ENCODE results near the gene ST3GAL6. TPM values are rescaled to one million over a fixed set of nuclear protein-coding genes. Genes with fewer than 3 reads are reported as not detected.

Gene ST3GAL6
- total RNA-seq, 1 donor from 2014 or later = 14.1 TPM

GRCh38 chr3:98746882-98747281 lies 16.3 kb upstream of the ST3GAL6 start:
- TF ChIP-seq, protein P1, sequence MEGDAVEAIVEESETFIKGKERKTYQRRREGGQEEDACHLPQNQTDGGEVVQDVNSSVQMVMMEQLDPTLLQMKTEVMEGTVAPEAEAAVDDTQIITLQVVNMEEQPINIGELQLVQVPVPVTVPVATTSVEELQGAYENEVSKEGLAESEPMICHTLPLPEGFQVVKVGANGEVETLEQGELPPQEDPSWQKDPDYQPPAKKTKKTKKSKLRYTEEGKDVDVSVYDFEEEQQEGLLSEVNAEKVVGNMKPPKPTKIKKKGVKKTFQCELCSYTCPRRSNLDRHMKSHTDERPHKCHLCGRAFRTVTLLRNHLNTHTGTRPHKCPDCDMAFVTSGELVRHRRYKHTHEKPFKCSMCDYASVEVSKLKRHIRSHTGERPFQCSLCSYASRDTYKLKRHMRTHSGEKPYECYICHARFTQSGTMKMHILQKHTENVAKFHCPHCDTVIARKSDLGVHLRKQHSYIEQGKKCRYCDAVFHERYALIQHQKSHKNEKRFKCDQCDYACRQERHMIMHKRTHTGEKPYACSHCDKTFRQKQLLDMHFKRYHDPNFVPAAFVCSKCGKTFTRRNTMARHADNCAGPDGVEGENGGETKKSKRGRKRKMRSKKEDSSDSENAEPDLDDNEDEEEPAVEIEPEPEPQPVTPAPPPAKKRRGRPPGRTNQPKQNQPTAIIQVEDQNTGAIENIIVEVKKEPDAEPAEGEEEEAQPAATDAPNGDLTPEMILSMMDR (IDR thresholded peaks at IDR 0.05; ENCODE audit: unreplicated experiment) = no peak
- H3K4me3 Mint-ChIP-seq = no peak overlapping the region
- H3K9me3 Mint-ChIP-seq = no peaks in the 10 kb centered on the region
- no peak for DNase-seq (ENCODE audit: low spot score in 2 of 2, unreplicated experiment in 2 of 2)
- H3K27me3 Mint-ChIP-seq (ENCODE audit: low read depth) = no peaks in the 10 kb centered on the region
- no peaks in the 10 kb centered on the region for H3K36me3 Mint-ChIP-seq
- peak overlapping the region; percentile 63 for H3K27ac Mint-ChIP-seq
- H3K4me1 Mint-ChIP-seq = peaks cover 26% of the 10 kb centered on the region

DNA sequence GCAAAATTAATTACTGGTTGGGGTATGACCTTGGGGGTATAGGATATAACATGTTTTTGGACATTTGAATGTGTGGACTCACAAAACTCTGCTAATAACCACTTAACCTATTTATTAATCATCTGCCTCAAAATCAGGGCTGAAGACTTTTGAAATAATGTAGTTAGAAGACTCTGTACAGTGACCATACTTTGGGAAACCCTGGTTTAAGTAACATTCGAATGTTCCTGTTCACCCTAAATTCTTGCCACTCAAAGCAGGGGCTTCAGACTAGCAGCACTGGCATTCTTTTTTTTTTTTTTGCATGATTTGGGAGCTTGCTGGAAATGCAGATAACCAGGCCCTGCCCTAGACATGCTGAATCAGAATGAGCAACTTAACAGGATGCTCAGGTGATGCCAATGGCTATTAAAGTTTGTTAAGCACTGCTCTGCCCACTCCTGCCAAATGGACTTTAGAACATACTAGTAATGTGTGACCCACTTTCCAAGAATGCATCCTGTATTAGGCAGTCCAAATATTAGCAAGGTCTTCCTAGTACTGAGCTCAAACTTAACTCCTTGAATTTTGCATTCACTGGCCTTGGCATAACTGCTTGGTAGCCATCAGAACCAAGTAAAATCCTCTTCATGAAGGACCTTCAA lies 12.7 kb upstream of the ST3GAL6 start:
- Mint-ChIP-seq H3K9me3 (no peaks in the 10 kb centered on the region), H3K36me3 (no peaks in the 10 kb centered on the region), H3K27me3 (ENCODE audit: low read depth) (no peaks in the 10 kb centered on the region)

DNA sequence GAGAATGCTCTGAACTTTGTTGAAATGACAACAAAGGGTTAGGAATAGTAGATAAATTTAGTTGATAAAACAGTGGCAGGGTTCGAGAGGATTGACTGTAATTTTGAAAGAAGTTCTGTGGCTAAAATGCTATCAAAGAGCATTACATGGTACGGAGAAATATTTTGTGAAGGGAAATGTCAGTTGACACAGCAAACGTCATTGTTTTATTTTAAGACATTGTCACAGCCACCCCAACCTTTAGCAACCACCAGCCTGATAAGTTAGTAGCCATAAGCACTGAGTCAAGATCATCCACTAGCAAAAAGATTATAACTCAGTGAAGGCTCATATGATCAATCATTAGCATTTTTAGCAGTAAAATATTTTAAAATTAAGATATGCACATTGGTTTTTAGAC lies 8.7 kb upstream of the ST3GAL6 start:
- H3K27me3 Mint-ChIP-seq (ENCODE audit: low read depth) = no peaks in the 10 kb centered on the region
- H3K27ac Mint-ChIP-seq = no peak overlapping the region
- DNase-seq (ENCODE audit: low spot score in 2 of 2, unreplicated experiment in 2 of 2) = no peak
- peaks cover 19% of the 10 kb centered on the region for H3K4me1 Mint-ChIP-seq
- no peak overlapping the region for H3K4me3 Mint-ChIP-seq
- H3K9me3 Mint-ChIP-seq = no peaks in the 10 kb centered on the region
- TF ChIP-seq, protein P1 (IDR thresholded peaks at IDR 0.05; ENCODE audit: unreplicated experiment) = no peak
- peaks cover 4% of the 10 kb centered on the region for H3K36me3 Mint-ChIP-seq

More for the DNA sequence above, 12.7 kb upstream of the ST3GAL6 start:
- DNase-seq (ENCODE audit: low spot score in 2 of 2, unreplicated experiment in 2 of 2) = no peak
- Mint-ChIP-seq H3K27ac (no peak overlapping the region), H3K4me1 (peaks cover 25% of the 10 kb centered on the region), H3K4me3 (no peak overlapping the region)
- TF ChIP-seq, protein P1 (IDR thresholded peaks at IDR 0.05; ENCODE audit: unreplicated experiment) = no peak

GRCh38 chr3:98755601-98756000 lies 7.5 kb upstream of the ST3GAL6 start:
- peaks cover 19% of the 10 kb centered on the region for H3K4me1 Mint-ChIP-seq
- H3K9me3 Mint-ChIP-seq = no peaks in the 10 kb centered on the region
- no peak overlapping the region for H3K4me3 Mint-ChIP-seq
- TF ChIP-seq, protein P1 (IDR thresholded peaks at IDR 0.05; ENCODE audit: unreplicated experiment) = no peak
- no peak overlapping the region for H3K27ac Mint-ChIP-seq
- no peaks in the 10 kb centered on the region for H3K27me3 Mint-ChIP-seq (ENCODE audit: low read depth)
- peaks cover 4% of the 10 kb centered on the region for H3K36me3 Mint-ChIP-seq
- no peak for DNase-seq (ENCODE audit: low spot score in 2 of 2, unreplicated experiment in 2 of 2)

- Mint-ChIP-seq H3K27me3 (ENCODE audit: low read depth) (no peaks in the 10 kb centered on the region), H3K36me3 (peaks cover 4% of the 10 kb centered on the region), H3K27ac (no peak overlapping the region), H3K4me3 (no peak overlapping the region), H3K9me3 (no peaks in the 10 kb centered on the region), H3K4me1 (peaks cover 32% of the 10 kb centered on the region)
- TF ChIP-seq, protein P1 (IDR thresholded peaks at IDR 0.05; ENCODE audit: unreplicated experiment) = no peak
- DNase-seq (ENCODE audit: low spot score in 2 of 2, unreplicated experiment in 2 of 2) = no peak
Measured at GRCh38 chr3:98759629-98760028, 3.5 kb upstream of the ST3GAL6 start.
